Gastrocnemius medialis (tissue), 4 donors: ENCODE measurements around the gene RTN4RL1.

Source experiments
- POLR2A ChIP-seq, 2 donors: fragments of 450-650 bp; IDR thresholded peaks; one replicate each; pipeline ENCODE4 v1.6.1; 2017; ENCODE audit warnings: antibody characterized with exemption in 2 of 2, mild to moderate bottlenecking in 2 of 2, moderate library complexity in 2 of 2
- TF ChIP-seq, protein P1 (sequence below), 5 experiments: fragments of 450-650 bp in 3 of 5; fragments of 200-600 bp in 2 of 5; sonication (generic) in 2 of 5; IDR thresholded peaks in 4 of 5; conservative IDR thresholded peaks in 1 of 5; 1 replicate in 4 of 5; 2 replicates in 1 of 5; pipeline ENCODE4 v1.5.1; 2016 to 2019; ENCODE audit warnings: antibody characterized with exemption in 5 of 5, mild to moderate bottlenecking in 3 of 5, moderate library complexity in 3 of 5

DNA sequence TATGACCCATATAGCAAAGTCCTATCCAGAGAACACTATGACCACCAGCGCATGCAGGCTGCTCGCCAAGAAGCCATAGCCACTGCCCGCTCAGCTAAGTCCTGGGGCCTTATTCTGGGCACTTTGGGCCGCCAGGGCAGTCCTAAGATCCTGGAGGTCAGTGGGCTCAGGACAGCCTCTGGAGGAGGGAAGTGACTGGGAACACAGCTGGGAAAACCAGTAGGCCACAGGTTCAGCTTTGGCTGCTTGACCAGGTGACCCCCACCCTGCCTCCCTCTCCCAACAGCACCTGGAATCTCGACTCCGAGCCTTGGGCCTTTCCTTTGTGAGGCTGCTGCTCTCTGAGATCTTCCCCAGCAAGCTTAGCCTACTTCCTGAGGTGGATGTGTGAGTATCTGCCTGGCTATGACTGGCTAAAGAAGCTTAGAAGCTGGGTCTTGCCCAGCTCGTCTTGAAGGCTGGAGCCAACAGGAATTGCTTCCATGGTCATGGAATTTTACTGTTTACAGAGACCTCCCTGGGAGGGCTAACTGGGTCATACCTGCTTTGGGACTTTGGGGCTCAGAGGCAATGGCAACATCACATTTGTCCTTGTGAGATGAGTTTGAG, 15.2 kb upstream of the RTN4RL1 start:
- TF ChIP-seq, protein P1, sequence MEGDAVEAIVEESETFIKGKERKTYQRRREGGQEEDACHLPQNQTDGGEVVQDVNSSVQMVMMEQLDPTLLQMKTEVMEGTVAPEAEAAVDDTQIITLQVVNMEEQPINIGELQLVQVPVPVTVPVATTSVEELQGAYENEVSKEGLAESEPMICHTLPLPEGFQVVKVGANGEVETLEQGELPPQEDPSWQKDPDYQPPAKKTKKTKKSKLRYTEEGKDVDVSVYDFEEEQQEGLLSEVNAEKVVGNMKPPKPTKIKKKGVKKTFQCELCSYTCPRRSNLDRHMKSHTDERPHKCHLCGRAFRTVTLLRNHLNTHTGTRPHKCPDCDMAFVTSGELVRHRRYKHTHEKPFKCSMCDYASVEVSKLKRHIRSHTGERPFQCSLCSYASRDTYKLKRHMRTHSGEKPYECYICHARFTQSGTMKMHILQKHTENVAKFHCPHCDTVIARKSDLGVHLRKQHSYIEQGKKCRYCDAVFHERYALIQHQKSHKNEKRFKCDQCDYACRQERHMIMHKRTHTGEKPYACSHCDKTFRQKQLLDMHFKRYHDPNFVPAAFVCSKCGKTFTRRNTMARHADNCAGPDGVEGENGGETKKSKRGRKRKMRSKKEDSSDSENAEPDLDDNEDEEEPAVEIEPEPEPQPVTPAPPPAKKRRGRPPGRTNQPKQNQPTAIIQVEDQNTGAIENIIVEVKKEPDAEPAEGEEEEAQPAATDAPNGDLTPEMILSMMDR (IDR thresholded peaks at IDR 0.05 in 4 of 5, conservative IDR thresholded peaks at IDR 0.05 in 1 of 5) = no peak
- no peak for TF ChIP-seq POLR2A (IDR thresholded peaks at IDR 0.05)
